Transverse colon (tissue), 4 donors: ENCODE results near the gene CRTC1. TPM values are rescaled to one million over a fixed set of nuclear protein-coding genes. Genes with fewer than 3 reads are reported as not detected.
A peak's percentile ranks its signal among the peaks of the same experiment; 100 is the strongest.

Experiments used
- DNase-seq: peaks from one replicate; pipeline ENCODE4 v3.0.0-alpha.2; 2019
- H3K27ac ChIP-seq, 4 donors: fragments of 200-600 bp; sonication (generic); 2 replicates each; pipeline ENCODE4 v1.5.1; 2016 to 2018; ENCODE audit warnings: inconsistent platforms in 4 of 4
- H3K27me3 ChIP-seq: fragments of 200-600 bp; sonication (generic); 2 replicates; pipeline ENCODE4 v1.5.1; 2017; ENCODE audit warnings: inconsistent platforms
- H3K36me3 ChIP-seq, 4 donors: fragments of 200-600 bp; sonication (generic); 2 replicates each; pipeline ENCODE4 v1.5.1; 2017 to 2019; ENCODE audit warnings: inconsistent platforms in 4 of 4
- H3K4me1 ChIP-seq, 4 donors: fragments of 200-600 bp; sonication (generic); 2 replicates each; pipeline ENCODE4 v1.5.1; 2017 to 2020; ENCODE audit warnings: inconsistent platforms in 4 of 4
- H3K4me3 ChIP-seq, 4 donors: fragments of 200-600 bp; sonication (generic); 1 replicate in 1 of 4; 2 replicates in 3 of 4; pipeline versions ENCODE4 v1.5.1 to v1.6.1; 2017 to 2019; ENCODE audit warnings: inconsistent platforms in 4 of 4
- H3K9me3 ChIP-seq, 2 donors: fragments of 200-600 bp; sonication (generic); 2 replicates each; pipeline ENCODE4 v1.5.1; 2017 to 2019; ENCODE audit warnings: inconsistent platforms in 2 of 2
- EP300 ChIP-seq: sonication (generic); formaldehyde crosslinking; IDR thresholded peaks from one replicate; pipeline ENCODE4 v1.6.1; 2017; ENCODE audit warnings: antibody characterized with exemption, low read depth
- POLR2A ChIP-seq: fragments of 450-650 bp; IDR thresholded peaks from one replicate; pipeline ENCODE4 v1.6.1; 2016; ENCODE audit warnings: antibody characterized with exemption, mild to moderate bottlenecking, moderate library complexity
- POLR2AphosphoS5 ChIP-seq, 3 donors: sonication (generic); formaldehyde crosslinking; IDR thresholded peaks; one replicate each; pipeline ENCODE4 v1.6.1; 2016; ENCODE audit warnings: antibody characterized with exemption in 3 of 3
- WGBS, 2 donors: methylation state at CpG; one replicate each; pipeline ENCODE4 v1.1.5; 2018; ENCODE audit warnings: low coverage in 1 of 2; 5-methylcytosine and 5-hydroxymethylcytosine counted together
- in situ Hi-C, 4 donors: fragments of 200-750 bp; cut with MboI; loops; one replicate each; pipeline versions ENCODE4 v1.15.0 to v1.15.1; 2017; ENCODE audit warnings: low sequenced_read_pairs in 3 of 4, low pct_ligation_motif_present in 1 of 4, low pct_unique_long_range_greater_than_20kb in 1 of 4
- intact Hi-C: fragments of 100-400 bp; cut with DNase I; formaldehyde crosslinking; loops from one replicate; pipeline ENCODE4 v1.15.1; 2023; ENCODE audit warnings: low total_unique reads
- total RNA-seq, 4 donors: library from RNA; depleted of rRNA; stranded (reverse); fragments of >200 nt; gene quantifications; one replicate each; pipeline ENCODE4 v1.1.0, GENCODE V29; 2016
- TF ChIP-seq, protein P1 (sequence below), 5 experiments: fragments of 200-600 bp in 3 of 5; fragments of 450-650 bp in 2 of 5; sonication (generic) in 3 of 5; IDR thresholded peaks; 1 replicate in 2 of 5; 2 replicates in 3 of 5; pipeline ENCODE4 v1.5.1; 2016 to 2017; ENCODE audit warnings: antibody characterized with exemption in 5 of 5, inconsistent platforms in 3 of 5, mild to moderate bottlenecking in 2 of 5, moderate library complexity in 1 of 5

CRTC1 gene, protein sequence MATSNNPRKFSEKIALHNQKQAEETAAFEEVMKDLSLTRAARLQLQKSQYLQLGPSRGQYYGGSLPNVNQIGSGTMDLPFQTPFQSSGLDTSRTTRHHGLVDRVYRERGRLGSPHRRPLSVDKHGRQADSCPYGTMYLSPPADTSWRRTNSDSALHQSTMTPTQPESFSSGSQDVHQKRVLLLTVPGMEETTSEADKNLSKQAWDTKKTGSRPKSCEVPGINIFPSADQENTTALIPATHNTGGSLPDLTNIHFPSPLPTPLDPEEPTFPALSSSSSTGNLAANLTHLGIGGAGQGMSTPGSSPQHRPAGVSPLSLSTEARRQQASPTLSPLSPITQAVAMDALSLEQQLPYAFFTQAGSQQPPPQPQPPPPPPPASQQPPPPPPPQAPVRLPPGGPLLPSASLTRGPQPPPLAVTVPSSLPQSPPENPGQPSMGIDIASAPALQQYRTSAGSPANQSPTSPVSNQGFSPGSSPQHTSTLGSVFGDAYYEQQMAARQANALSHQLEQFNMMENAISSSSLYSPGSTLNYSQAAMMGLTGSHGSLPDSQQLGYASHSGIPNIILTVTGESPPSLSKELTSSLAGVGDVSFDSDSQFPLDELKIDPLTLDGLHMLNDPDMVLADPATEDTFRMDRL
- total RNA-seq: 10 to 100 TPM in 1 of 4 donors, 1 to 10 TPM in 3; 6.2 to 17.6 (median 7.7) TPM

DNA sequence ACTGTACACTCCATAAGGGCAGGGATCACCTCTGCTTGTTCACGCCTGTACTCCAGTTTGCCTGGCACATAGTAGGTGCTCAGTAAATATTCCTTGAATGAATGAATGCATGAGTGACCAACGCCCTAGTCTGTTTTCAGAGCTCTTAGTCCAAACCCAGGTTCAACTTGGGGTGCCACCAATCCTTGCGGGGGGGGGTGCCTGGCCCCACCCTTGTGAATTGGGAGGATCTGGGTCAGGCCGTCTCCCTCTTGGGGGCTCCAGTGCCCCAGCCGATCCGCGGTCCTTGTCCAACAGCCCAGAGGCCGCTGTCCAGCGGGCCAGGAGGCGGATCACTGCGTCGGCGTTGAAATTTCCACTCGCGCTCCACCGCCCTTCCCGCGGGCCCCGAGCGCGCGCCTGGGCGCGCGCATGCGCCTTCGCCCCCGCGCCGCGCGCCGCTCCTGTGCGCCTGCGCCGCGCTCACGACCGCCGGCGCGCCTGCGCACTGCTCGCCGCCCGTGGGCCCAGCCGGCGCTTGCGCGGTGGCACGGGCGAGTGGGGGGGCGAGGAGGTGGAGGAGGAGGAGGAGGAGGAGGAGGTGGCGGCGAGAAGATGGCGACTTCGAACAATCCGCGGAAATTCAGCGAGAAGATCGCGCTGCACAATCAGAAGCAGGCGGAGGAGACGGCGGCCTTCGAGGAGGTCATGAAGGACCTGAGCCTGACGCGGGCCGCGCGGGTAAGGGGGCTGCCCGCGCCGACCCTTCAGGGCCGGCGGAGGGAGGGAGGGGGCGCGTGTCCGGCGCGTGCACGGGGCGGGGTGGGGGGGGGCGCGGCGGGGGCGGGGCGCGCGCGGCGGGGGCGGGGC lies at the start of gene CRTC1:
TSS of gene CRTC1 (plus strand) at position 572 of the 849 bp plus-strand sequence. CDS start at position 595, 23 bp downstream.
- TF ChIP-seq POLR2AphosphoS5 (IDR thresholded peaks at IDR 0.05): peak; percentile 45 to 76 (median 54)
- peak; percentile 60 for TF ChIP-seq POLR2A
- TF ChIP-seq EP300: no peak
- TF ChIP-seq, protein P1, sequence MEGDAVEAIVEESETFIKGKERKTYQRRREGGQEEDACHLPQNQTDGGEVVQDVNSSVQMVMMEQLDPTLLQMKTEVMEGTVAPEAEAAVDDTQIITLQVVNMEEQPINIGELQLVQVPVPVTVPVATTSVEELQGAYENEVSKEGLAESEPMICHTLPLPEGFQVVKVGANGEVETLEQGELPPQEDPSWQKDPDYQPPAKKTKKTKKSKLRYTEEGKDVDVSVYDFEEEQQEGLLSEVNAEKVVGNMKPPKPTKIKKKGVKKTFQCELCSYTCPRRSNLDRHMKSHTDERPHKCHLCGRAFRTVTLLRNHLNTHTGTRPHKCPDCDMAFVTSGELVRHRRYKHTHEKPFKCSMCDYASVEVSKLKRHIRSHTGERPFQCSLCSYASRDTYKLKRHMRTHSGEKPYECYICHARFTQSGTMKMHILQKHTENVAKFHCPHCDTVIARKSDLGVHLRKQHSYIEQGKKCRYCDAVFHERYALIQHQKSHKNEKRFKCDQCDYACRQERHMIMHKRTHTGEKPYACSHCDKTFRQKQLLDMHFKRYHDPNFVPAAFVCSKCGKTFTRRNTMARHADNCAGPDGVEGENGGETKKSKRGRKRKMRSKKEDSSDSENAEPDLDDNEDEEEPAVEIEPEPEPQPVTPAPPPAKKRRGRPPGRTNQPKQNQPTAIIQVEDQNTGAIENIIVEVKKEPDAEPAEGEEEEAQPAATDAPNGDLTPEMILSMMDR (IDR thresholded peaks at IDR 0.05): no peak
- in situ Hi-C loops (no loop called here), intact Hi-C loops (no loop called here)
- WGBS, 2 donors: 2 to 20% methylated on average over 1 to 46 of the region's 93 CpGs
- Histone ChIP-seq H3K9me3 (no peaks in the 10 kb centered on the region), H3K4me3 (peak within 1 kb of the TSS; percentile 34 to 72 (median 52)), H3K27me3 (no peaks in the 10 kb centered on the region), H3K36me3 (no peaks in the 10 kb centered on the region), H3K4me1 (peaks cover 6 to 17% (median 11%) of the 10 kb centered on the region in 4 donors), H3K27ac (peak within 1 kb of the TSS; percentile 78 to 86 (median 84))
- DNase-seq: peak; percentile 94

DNA sequence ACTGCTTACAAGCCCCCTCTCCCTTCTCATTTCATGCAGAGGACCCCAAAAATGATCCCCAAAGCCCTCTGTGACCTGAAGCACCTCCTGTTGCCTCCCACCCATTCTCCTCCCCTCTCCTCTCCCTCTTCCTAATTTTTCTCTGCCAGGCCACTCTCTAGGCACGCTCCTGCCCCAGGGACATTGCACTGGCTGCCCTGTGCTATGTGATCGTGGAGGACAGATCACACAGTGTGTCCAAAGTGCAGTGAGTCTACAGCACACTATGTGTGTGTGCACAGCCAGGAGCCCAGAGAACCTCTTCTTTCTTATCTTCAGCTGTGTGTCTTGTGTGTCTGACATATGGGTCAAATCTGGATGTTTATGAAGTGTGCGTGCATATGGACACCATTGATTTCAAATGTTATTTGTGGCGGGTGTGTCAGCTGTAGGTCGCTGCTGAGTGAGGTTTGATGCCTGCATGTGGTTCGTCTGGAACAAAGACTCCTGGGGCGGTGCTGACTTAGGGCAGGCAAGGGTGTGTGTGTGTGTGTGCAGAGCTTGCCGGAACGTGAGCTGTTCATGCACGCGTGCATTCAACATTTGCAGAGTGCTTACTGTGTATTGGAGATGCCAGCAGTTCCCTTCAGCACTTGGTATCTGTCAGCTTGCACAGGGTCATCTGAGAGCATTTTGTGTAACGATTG lies 48.7 kb upstream of the CRTC1 start:
- in situ Hi-C loops: no loop called here
- TF ChIP-seq POLR2A (no peak), EP300 (no peak), POLR2AphosphoS5 (IDR thresholded peaks at IDR 0.05) (no peak)
- TF ChIP-seq, protein P1 (IDR thresholded peaks at IDR 0.05): no peak
- Histone ChIP-seq H3K4me1 (peaks cover 16 to 34% (median 25%) of the 10 kb centered on the region in 4 donors), H3K27me3 (no peaks in the 10 kb centered on the region), H3K27ac (peak overlapping the region in 2 of 4 donors; percentile 89), H3K9me3 (no peaks in the 10 kb centered on the region), H3K36me3 (no peaks in the 10 kb centered on the region), H3K4me3 (no peak overlapping the region)
- intact Hi-C loops: no loop called here
- 46 to 90% methylated on average over 2 to 12 of the region's 12 CpGs for WGBS, 2 donors
- peak; percentile 28 for DNase-seq

DNA sequence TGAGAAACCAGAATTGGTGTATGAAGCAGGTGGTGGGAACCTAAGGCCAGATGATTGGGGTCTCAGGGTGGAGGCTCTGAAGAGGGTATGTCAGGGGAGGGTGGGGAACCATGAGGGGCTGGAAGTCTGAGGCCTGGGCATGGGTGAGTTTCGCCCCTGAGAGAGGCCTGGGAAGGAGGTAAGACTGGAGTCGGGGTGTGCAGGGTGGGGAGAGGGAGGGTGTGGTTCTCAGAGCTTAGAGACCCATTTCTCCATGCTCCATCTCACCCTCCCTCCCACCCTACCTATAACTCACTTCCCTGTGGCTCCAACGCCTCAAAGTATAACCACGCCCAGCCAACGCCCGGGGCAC lies 47.7 kb upstream of the CRTC1 start:
- TF ChIP-seq POLR2A (no peak), POLR2AphosphoS5 (IDR thresholded peaks at IDR 0.05) (no peak), EP300 (no peak)
- TF ChIP-seq, protein P1 (IDR thresholded peaks at IDR 0.05): no peak
- Histone ChIP-seq H3K27ac (peak overlapping the region; percentile 88 to 89 (median 89)), H3K4me1 (peaks cover 16 to 36% (median 25%) of the 10 kb centered on the region in 4 donors), H3K36me3 (no peaks in the 10 kb centered on the region), H3K27me3 (no peaks in the 10 kb centered on the region), H3K9me3 (no peaks in the 10 kb centered on the region), H3K4me3 (peak overlapping the region in 1 of 4 donors; percentile 82)
- intact Hi-C loops: no loop called here
- in situ Hi-C loops: no loop called here
- 14 to 20% methylated on average over 2 to 6 of the region's 6 CpGs for WGBS, 2 donors
- DNase-seq: no peak
